GM18498 (cell line): ENCODE measurements around the gene SORCS2.

Experiments
- ATAC-seq: cut with Tn5 transposase; IDR thresholded peaks from one replicate; pipeline ENCODE4 v1.9.1; 2021; ENCODE audit warnings: mild to moderate bottlenecking, moderate library complexity; ENCODE audit not compliant: unreplicated experiment

SORCS2 gene

GRCh38 chr4:7790023-7790422, 597.7 kb downstream of the SORCS2 start:
- no peak for ATAC-seq

- ATAC-seq, result no peak
These were observed 598.7 kb downstream of the SORCS2 start for GRCh38 chr4:7790999-7791398.
